GM13976 (cell line): ENCODE results near the gene ZNF385D.

Experiments used
- DNase-seq: peaks from one replicate; pipeline ENCODE4 v3.0.0; 2012; ENCODE audit warnings: low spot score
- in situ Hi-C: fragments of 300-500 bp; cut with MboI; formaldehyde crosslinking; loops from one replicate; pipeline ENCODE4 v1.12.0; 2022; ENCODE audit warnings: low sequenced_read_pairs, mixed read lengths, inconsistent platforms; ENCODE audit not compliant: unreplicated experiment
- TF ChIP-seq, protein P1 (sequence below): IDR thresholded peaks from 2 replicates; pipeline ENCODE4 v1.5.1; 2012; ENCODE audit warnings: borderline replicate concordance, mild to moderate bottlenecking; ENCODE audit not compliant: insufficient read depth; ENCODE audit errors: extremely low read depth, missing control alignments, control extremely low read depth

The ZNF385D gene

GRCh38 chr3:21434310-21434709, 316.7 kb downstream of the ZNF385D start:
- DNase-seq, result no peak
- in situ Hi-C loops, result no loop called here
- TF ChIP-seq, protein P1, sequence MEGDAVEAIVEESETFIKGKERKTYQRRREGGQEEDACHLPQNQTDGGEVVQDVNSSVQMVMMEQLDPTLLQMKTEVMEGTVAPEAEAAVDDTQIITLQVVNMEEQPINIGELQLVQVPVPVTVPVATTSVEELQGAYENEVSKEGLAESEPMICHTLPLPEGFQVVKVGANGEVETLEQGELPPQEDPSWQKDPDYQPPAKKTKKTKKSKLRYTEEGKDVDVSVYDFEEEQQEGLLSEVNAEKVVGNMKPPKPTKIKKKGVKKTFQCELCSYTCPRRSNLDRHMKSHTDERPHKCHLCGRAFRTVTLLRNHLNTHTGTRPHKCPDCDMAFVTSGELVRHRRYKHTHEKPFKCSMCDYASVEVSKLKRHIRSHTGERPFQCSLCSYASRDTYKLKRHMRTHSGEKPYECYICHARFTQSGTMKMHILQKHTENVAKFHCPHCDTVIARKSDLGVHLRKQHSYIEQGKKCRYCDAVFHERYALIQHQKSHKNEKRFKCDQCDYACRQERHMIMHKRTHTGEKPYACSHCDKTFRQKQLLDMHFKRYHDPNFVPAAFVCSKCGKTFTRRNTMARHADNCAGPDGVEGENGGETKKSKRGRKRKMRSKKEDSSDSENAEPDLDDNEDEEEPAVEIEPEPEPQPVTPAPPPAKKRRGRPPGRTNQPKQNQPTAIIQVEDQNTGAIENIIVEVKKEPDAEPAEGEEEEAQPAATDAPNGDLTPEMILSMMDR, result no peak

DNA sequence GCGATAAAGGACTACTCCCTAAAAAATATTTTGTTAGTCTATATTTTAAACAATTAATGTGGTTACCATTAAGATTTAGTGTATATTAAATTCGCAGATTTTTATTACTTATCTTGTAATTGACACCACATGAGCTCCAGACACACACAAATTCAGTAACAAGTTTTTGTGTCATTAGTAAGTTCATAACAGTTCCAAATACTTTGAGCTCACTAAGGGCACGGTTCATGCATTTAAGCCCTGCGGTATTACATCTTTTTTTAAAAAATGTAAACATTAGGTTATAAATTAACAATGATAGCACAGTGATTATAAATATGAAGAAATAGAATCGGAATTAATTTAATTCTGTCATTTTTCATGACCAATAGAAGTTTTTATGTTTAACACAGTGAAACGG, 317.3 kb downstream of the ZNF385D start:
- in situ Hi-C loops, result no loop called here
- TF ChIP-seq, protein P1, result no peak
- DNase-seq, result no peak

GRCh38 chr3:21426920-21427319, 324.1 kb downstream of the ZNF385D start:
- in situ Hi-C loops, result no loop called here
- TF ChIP-seq, protein P1, result no peak
- DNase-seq, result no peak

DNA sequence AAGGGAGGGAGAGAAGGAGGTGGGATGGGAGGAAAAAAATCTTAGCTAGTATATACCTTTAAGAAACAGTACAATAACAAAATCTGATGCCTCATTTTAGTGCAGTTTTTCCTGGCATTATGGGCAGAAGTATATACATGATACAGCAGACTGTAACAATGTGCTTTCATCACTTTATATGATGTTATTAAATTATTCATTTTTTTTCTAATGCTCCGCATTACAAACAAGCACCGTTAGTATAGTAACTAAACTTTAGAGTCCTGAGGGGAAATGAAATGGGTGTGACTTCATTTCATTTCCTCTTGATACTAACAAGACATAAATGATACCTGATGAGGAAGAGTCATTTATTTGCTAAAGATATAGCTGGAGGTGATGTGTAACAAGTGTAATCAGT, 325.3 kb downstream of the ZNF385D start:
- TF ChIP-seq, protein P1, result no peak
- in situ Hi-C loops, result no loop called here
- no peak for DNase-seq

DNA sequence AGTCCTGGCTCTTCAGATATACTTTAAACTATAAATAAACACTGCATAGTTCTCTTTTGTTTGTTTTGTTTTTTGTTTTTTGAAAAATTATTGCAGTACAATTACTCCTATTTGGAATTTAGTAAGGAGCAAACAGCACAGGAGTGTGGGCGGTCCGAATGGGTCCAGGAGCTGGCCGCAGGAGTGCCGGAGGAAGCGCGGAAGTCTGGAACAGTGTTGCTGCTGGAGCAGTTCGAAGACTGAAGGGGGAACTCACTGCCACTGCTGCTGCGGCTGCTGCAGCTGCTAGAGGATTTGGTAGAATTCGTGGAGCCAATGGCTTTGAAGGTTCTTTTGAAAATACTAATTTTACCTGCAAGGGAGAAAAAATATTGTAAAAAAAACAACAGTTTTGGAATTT, 329.9 kb downstream of the ZNF385D start:
- no peak for DNase-seq
- TF ChIP-seq, protein P1, result no peak
- in situ Hi-C loops, result no loop called here

GRCh38 chr3:21417991-21418390, 333.0 kb downstream of the ZNF385D start:
- TF ChIP-seq, protein P1, result no peak
- in situ Hi-C loops, result no loop called here
- no peak for DNase-seq

DNA sequence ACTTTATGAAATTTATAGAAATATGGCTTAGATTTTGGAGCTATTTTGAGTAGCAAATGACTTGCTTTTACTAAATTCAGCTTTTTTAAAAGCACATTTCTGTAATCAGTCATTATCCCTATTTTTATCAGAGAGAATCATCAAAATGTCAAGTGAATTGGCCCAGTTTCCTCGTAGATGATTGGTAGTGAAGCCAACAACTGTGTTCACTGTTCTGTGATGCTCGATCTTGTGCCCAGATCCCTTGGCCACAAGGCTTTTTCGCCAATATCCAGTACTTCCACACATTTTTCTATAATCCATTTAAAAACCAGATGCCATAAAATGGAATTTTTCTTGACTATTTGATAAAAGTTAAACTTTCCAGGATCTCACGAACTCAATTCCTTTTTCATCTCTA, 336.5 kb downstream of the ZNF385D start:
- in situ Hi-C loops, result no loop called here
- no peak for DNase-seq
- TF ChIP-seq, protein P1, result no peak
